Measurements from ENCODE around the gene CEP135. TPM values are rescaled to one million over a fixed set of nuclear protein-coding genes. Genes with fewer than 3 reads are reported as not detected.
A peak's percentile ranks its signal among the peaks of the same experiment; 100 is the strongest.
"Not testable (repeated sequence)": the region's sequence is repeated elsewhere in the genome, so short reads cannot be mapped to it uniquely, and the experiment has no call there.

The CEP135 gene
- total RNA-seq, 1 donor from 2014 or later: 14.8 TPM

GRCh38 chr4:56067826-56068225 lies 119.1 kb downstream of the CEP135 start:
- no peak for TF ChIP-seq CTCF (IDR thresholded peaks at IDR 0.05; ENCODE audit: unreplicated experiment)
- no peak overlapping the region for H3K27ac Mint-ChIP-seq (ENCODE audit: unreplicated experiment)
- no peaks in the 10 kb centered on the region for H3K9me3 Mint-ChIP-seq (ENCODE audit: unreplicated experiment)
- peak overlapping the region; percentile 3 for H3K4me3 Mint-ChIP-seq (ENCODE audit: unreplicated experiment)
- H3K4me1 Mint-ChIP-seq (ENCODE audit: unreplicated experiment): peaks cover 3% of the 10 kb centered on the region
- DNase-seq (ENCODE audit: low spot score): no peak
- peaks cover 3% of the 10 kb centered on the region for H3K27me3 Mint-ChIP-seq (ENCODE audit: unreplicated experiment)
- H3K36me3 Mint-ChIP-seq (ENCODE audit: low read depth, unreplicated experiment): peaks cover 23% of the 10 kb centered on the region

DNA sequence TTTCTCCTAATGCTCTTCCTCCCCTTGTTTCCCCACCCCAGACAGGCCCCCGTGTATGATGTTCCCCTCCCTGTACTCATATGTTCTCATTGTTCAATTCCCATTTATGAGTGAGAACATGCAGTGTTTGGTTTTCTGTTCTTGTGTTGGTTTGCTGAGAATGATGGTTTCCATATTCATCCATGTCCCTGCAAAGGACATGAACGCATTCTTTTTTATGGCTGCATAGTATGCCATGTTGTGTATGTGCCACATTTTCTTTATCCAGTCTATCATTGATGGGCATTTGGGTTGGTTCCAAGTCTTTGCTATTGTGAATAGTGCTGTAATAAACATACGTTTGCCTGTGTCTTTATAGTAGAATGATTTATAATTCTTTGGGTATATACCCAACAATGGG lies 124.0 kb downstream of the CEP135 start:
- H3K27me3 Mint-ChIP-seq (ENCODE audit: unreplicated experiment); H3K4me1 Mint-ChIP-seq (ENCODE audit: unreplicated experiment); H3K9me3 Mint-ChIP-seq (ENCODE audit: unreplicated experiment); DNase-seq (ENCODE audit: low spot score): not testable (repeated sequence)
- Mint-ChIP-seq H3K36me3 (ENCODE audit: low read depth, unreplicated experiment) (peaks cover 32% of the 10 kb centered on the region), H3K4me3 (ENCODE audit: unreplicated experiment) (peak overlapping the region; percentile 28), H3K27ac (ENCODE audit: unreplicated experiment) (peak overlapping the region; percentile 28)

- TF ChIP-seq CTCF (IDR thresholded peaks at IDR 0.05; ENCODE audit: unreplicated experiment): no peak
- no peak for DNase-seq (ENCODE audit: low spot score)
- Mint-ChIP-seq H3K4me3 (ENCODE audit: unreplicated experiment) (no peak overlapping the region), H3K27ac (ENCODE audit: unreplicated experiment) (no peak overlapping the region), H3K27me3 (ENCODE audit: unreplicated experiment) (peaks cover 3% of the 10 kb centered on the region), H3K9me3 (ENCODE audit: unreplicated experiment) (peaks cover 5% of the 10 kb centered on the region), H3K4me1 (ENCODE audit: unreplicated experiment) (peaks cover 10% of the 10 kb centered on the region), H3K36me3 (ENCODE audit: low read depth, unreplicated experiment) (peaks cover 16% of the 10 kb centered on the region)
These were observed 128.9 kb downstream of the CEP135 start for GRCh38 chr4:56077676-56078075.

- no peak for TF ChIP-seq CTCF (IDR thresholded peaks at IDR 0.05; ENCODE audit: unreplicated experiment)
- H3K4me1 Mint-ChIP-seq (ENCODE audit: unreplicated experiment): peaks cover 16% of the 10 kb centered on the region
- no peak overlapping the region for H3K4me3 Mint-ChIP-seq (ENCODE audit: unreplicated experiment)
- no peak for DNase-seq (ENCODE audit: low spot score)
- peaks cover 5% of the 10 kb centered on the region for H3K9me3 Mint-ChIP-seq (ENCODE audit: unreplicated experiment)
- peaks cover 3% of the 10 kb centered on the region for H3K27me3 Mint-ChIP-seq (ENCODE audit: unreplicated experiment)
- H3K36me3 Mint-ChIP-seq (ENCODE audit: low read depth, unreplicated experiment): peaks cover 16% of the 10 kb centered on the region
- H3K27ac Mint-ChIP-seq (ENCODE audit: unreplicated experiment): no peak overlapping the region
These were observed 130.1 kb downstream of the CEP135 start for GRCh38 chr4:56078866-56079265.

- Mint-ChIP-seq H3K27me3 (ENCODE audit: unreplicated experiment) (peaks cover 3% of the 10 kb centered on the region), H3K36me3 (ENCODE audit: low read depth, unreplicated experiment) (peaks cover 16% of the 10 kb centered on the region), H3K27ac (ENCODE audit: unreplicated experiment) (no peak overlapping the region), H3K9me3 (ENCODE audit: unreplicated experiment) (peaks cover 5% of the 10 kb centered on the region), H3K4me1 (ENCODE audit: unreplicated experiment) (peaks cover 26% of the 10 kb centered on the region), H3K4me3 (ENCODE audit: unreplicated experiment) (no peak overlapping the region)
- DNase-seq (ENCODE audit: low spot score): no peak
- no peak for TF ChIP-seq CTCF (IDR thresholded peaks at IDR 0.05; ENCODE audit: unreplicated experiment)
These were observed 131.6 kb downstream of the CEP135 start for GRCh38 chr4:56080384-56080783.

- Mint-ChIP-seq H3K27ac (ENCODE audit: unreplicated experiment) (no peak overlapping the region), H3K4me1 (ENCODE audit: unreplicated experiment) (peaks cover 26% of the 10 kb centered on the region), H3K9me3 (ENCODE audit: unreplicated experiment) (no peaks in the 10 kb centered on the region), H3K36me3 (ENCODE audit: low read depth, unreplicated experiment) (peaks cover 6% of the 10 kb centered on the region), H3K4me3 (ENCODE audit: unreplicated experiment) (no peak overlapping the region), H3K27me3 (ENCODE audit: unreplicated experiment) (no peaks in the 10 kb centered on the region)
- no peak for TF ChIP-seq CTCF (IDR thresholded peaks at IDR 0.05; ENCODE audit: unreplicated experiment)
- no peak for DNase-seq (ENCODE audit: low spot score)
These were observed 134.1 kb downstream of the CEP135 start for GRCh38 chr4:56082829-56083228.

Measured in endothelial cell (in vitro differentiated cells).